Measurements from ENCODE around the gene THUMPD1.

GRCh38 chr16:20789130-20789529, 47.5 kb upstream of the THUMPD1 start:
- TF ChIP-seq CTCF (IDR thresholded peaks at IDR 0.05) (no peak), POLR2A (IDR thresholded peaks at IDR 0.05) (no peak)

All from thyroid gland (tissue), 4 donors.